Measurements from ENCODE around the gene GNG13.
"Not testable (repeated sequence)": the region's sequence is repeated elsewhere in the genome, so short reads cannot be mapped to it uniquely, and the experiment has no call there.

GNG13 gene

GRCh38 chr16:776824-777223, 23.7 kb downstream of the GNG13 start:
- no peak for TF ChIP-seq ZNF274 (IDR thresholded peaks at IDR 0.05; ENCODE audit: low read depth, low read length)
- H3K4me3 ChIP-seq (ENCODE audit: low read length): no peak overlapping the region

GRCh38 chr16:776298-776697, 24.2 kb downstream of the GNG13 start:
- H3K4me3 ChIP-seq (ENCODE audit: low read length): not testable (repeated sequence)

GRCh38 chr16:775236-775796, 25.2 kb downstream of the GNG13 start:
- no peak for TF ChIP-seq ZNF274 (IDR thresholded peaks at IDR 0.05; ENCODE audit: low read depth, low read length)
- H3K4me3 ChIP-seq (ENCODE audit: low read length): no peak overlapping the region

- H3K4me3 ChIP-seq (ENCODE audit: low read length): no peak overlapping the region
- TF ChIP-seq ZNF274 (IDR thresholded peaks at IDR 0.05; ENCODE audit: low read depth, low read length): no peak
Observed at GRCh38 chr16:774086-775001, 26.2 kb downstream of the GNG13 start.

- TF ChIP-seq ZNF274 (IDR thresholded peaks at IDR 0.05; ENCODE audit: low read depth, low read length): no peak
- no peak overlapping the region for H3K4me3 ChIP-seq (ENCODE audit: low read length)
Observed at GRCh38 chr16:772959-773358, 27.6 kb downstream of the GNG13 start.

- no peak for TF ChIP-seq ZNF274 (IDR thresholded peaks at IDR 0.05; ENCODE audit: low read depth, low read length)
- H3K4me3 ChIP-seq (ENCODE audit: low read length): no peak overlapping the region
Observed at GRCh38 chr16:770411-770810, 30.1 kb downstream of the GNG13 start.

- TF ChIP-seq ZNF274 (IDR thresholded peaks at IDR 0.05; ENCODE audit: low read depth, low read length): no peak
- no peak overlapping the region for H3K4me3 ChIP-seq (ENCODE audit: low read length)
Observed at GRCh38 chr16:769934-770333, 30.6 kb downstream of the GNG13 start.

GRCh38 chr16:769184-769784, 31.2 kb downstream of the GNG13 start:
- no peak for TF ChIP-seq ZNF274 (IDR thresholded peaks at IDR 0.05; ENCODE audit: low read depth, low read length)
- H3K4me3 ChIP-seq (ENCODE audit: low read length): no peak overlapping the region

- H3K4me3 ChIP-seq (ENCODE audit: low read length): no peak overlapping the region
- TF ChIP-seq ZNF274 (IDR thresholded peaks at IDR 0.05; ENCODE audit: low read depth, low read length): no peak
Observed at GRCh38 chr16:768428-768827, 32.1 kb downstream of the GNG13 start.

- no peak overlapping the region for H3K4me3 ChIP-seq (ENCODE audit: low read length)
- no peak for TF ChIP-seq ZNF274 (IDR thresholded peaks at IDR 0.05; ENCODE audit: low read depth, low read length)
Observed at GRCh38 chr16:767743-768235, 32.7 kb downstream of the GNG13 start.

- TF ChIP-seq ZNF274 (IDR thresholded peaks at IDR 0.05; ENCODE audit: low read depth, low read length): no peak
- no peak overlapping the region for H3K4me3 ChIP-seq (ENCODE audit: low read length)
Observed at GRCh38 chr16:766820-767640, 33.5 kb downstream of the GNG13 start.

- H3K4me3 ChIP-seq (ENCODE audit: low read length): no peak overlapping the region
Observed at GRCh38 chr16:766008-766819, 34.3 kb downstream of the GNG13 start.

GRCh38 chr16:765488-765865, 35.1 kb downstream of the GNG13 start:
- no peak for TF ChIP-seq ZNF274 (IDR thresholded peaks at IDR 0.05; ENCODE audit: low read depth, low read length)
- H3K4me3 ChIP-seq (ENCODE audit: low read length): no peak overlapping the region

More at GRCh38 chr16:766008-766819, 34.3 kb downstream of the GNG13 start:
- TF ChIP-seq ZNF274 (IDR thresholded peaks at IDR 0.05; ENCODE audit: low read depth, low read length): no peak

All from GM08714 (cell line).